ENCODE measurements around the gene TSC22D4. TPM values are rescaled to one million over a fixed set of nuclear protein-coding genes. Genes with fewer than 3 reads are reported as not detected.

The TSC22D4 gene
- total and polyA plus RNA-seq, 9 of the 15 experiments (the other 6 are each of a cell fraction or from before 2014, with no cell fraction given) = 0.37 to 107 (median 28.7) TPM

- TF ChIP-seq, protein P1, sequence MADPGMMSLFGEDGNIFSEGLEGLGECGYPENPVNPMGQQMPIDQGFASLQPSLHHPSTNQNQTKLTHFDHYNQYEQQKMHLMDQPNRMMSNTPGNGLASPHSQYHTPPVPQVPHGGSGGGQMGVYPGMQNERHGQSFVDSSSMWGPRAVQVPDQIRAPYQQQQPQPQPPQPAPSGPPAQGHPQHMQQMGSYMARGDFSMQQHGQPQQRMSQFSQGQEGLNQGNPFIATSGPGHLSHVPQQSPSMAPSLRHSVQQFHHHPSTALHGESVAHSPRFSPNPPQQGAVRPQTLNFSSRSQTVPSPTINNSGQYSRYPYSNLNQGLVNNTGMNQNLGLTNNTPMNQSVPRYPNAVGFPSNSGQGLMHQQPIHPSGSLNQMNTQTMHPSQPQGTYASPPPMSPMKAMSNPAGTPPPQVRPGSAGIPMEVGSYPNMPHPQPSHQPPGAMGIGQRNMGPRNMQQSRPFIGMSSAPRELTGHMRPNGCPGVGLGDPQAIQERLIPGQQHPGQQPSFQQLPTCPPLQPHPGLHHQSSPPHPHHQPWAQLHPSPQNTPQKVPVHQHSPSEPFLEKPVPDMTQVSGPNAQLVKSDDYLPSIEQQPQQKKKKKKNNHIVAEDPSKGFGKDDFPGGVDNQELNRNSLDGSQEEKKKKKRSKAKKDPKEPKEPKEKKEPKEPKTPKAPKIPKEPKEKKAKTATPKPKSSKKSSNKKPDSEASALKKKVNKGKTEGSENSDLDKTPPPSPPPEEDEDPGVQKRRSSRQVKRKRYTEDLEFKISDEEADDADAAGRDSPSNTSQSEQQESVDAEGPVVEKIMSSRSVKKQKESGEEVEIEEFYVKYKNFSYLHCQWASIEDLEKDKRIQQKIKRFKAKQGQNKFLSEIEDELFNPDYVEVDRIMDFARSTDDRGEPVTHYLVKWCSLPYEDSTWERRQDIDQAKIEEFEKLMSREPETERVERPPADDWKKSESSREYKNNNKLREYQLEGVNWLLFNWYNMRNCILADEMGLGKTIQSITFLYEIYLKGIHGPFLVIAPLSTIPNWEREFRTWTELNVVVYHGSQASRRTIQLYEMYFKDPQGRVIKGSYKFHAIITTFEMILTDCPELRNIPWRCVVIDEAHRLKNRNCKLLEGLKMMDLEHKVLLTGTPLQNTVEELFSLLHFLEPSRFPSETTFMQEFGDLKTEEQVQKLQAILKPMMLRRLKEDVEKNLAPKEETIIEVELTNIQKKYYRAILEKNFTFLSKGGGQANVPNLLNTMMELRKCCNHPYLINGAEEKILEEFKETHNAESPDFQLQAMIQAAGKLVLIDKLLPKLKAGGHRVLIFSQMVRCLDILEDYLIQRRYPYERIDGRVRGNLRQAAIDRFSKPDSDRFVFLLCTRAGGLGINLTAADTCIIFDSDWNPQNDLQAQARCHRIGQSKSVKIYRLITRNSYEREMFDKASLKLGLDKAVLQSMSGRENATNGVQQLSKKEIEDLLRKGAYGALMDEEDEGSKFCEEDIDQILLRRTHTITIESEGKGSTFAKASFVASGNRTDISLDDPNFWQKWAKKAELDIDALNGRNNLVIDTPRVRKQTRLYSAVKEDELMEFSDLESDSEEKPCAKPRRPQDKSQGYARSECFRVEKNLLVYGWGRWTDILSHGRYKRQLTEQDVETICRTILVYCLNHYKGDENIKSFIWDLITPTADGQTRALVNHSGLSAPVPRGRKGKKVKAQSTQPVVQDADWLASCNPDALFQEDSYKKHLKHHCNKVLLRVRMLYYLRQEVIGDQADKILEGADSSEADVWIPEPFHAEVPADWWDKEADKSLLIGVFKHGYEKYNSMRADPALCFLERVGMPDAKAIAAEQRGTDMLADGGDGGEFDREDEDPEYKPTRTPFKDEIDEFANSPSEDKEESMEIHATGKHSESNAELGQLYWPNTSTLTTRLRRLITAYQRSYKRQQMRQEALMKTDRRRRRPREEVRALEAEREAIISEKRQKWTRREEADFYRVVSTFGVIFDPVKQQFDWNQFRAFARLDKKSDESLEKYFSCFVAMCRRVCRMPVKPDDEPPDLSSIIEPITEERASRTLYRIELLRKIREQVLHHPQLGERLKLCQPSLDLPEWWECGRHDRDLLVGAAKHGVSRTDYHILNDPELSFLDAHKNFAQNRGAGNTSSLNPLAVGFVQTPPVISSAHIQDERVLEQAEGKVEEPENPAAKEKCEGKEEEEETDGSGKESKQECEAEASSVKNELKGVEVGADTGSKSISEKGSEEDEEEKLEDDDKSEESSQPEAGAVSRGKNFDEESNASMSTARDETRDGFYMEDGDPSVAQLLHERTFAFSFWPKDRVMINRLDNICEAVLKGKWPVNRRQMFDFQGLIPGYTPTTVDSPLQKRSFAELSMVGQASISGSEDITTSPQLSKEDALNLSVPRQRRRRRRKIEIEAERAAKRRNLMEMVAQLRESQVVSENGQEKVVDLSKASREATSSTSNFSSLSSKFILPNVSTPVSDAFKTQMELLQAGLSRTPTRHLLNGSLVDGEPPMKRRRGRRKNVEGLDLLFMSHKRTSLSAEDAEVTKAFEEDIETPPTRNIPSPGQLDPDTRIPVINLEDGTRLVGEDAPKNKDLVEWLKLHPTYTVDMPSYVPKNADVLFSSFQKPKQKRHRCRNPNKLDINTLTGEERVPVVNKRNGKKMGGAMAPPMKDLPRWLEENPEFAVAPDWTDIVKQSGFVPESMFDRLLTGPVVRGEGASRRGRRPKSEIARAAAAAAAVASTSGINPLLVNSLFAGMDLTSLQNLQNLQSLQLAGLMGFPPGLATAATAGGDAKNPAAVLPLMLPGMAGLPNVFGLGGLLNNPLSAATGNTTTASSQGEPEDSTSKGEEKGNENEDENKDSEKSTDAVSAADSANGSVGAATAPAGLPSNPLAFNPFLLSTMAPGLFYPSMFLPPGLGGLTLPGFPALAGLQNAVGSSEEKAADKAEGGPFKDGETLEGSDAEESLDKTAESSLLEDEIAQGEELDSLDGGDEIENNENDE (IDR thresholded peaks at IDR 0.05; ENCODE audit: low read depth, low read length) = no peak
- TF ChIP-seq ZFP30 (CRISPR knock-in tag; IDR thresholded peaks at IDR 0.05; ENCODE audit: borderline replicate concordance) (peak; percentile 50; the same call in 1 of the 2 replicates), ZNF311 (CRISPR knock-in tag; IDR thresholded peaks at IDR 0.05) (no peak), ZNF830 (CRISPR knock-in tag; IDR thresholded peaks at IDR 0.05) (peak; percentile 97), BRF2 (IDR thresholded peaks at IDR 0.05; ENCODE audit: borderline replicate concordance, insufficient read depth, insufficient read length) (no peak), MBD2 (IDR thresholded peaks at IDR 0.05; ENCODE audit: borderline replicate concordance, low read depth) (peak; percentile 78), ZNF3 (CRISPR knock-in tag; IDR thresholded peaks at IDR 0.05) (no peak)
- TF ChIP-seq, protein P2, sequence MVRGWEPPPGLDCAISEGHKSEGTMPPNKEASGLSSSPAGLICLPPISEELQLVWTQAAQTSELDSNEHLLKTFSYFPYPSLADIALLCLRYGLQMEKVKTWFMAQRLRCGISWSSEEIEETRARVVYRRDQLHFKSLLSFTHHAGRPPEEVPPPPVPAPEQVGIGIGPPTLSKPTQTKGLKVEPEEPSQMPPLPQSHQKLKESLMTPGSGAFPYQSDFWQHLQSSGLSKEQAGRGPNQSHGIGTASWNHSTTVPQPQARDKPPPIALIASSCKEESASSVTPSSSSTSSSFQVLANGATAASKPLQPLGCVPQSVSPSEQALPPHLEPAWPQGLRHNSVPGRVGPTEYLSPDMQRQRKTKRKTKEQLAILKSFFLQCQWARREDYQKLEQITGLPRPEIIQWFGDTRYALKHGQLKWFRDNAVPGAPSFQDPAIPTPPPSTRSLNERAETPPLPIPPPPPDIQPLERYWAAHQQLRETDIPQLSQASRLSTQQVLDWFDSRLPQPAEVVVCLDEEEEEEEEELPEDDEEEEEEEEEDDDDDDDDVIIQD (CRISPR knock-in tag; IDR thresholded peaks at IDR 0.05) = no peak
These were observed 50.6 kb downstream of the TSC22D4 start, which contains the start of gene ZCWPW1 (continued) for GRCh38 chr7:100428199-100428966.

Data from K562 (cell line).